ENCODE measurements around the gene MTUS2.

The MTUS2 gene

GRCh38 chr13:28856287-28856686 lies 36.1 kb downstream of the MTUS2 start:
- DNase-seq (ENCODE audit: low read depth in 2 of 2, low spot score in 1 of 2), result no peak

- no peak for DNase-seq (ENCODE audit: low read depth in 2 of 2, low spot score in 1 of 2)
Observed at GRCh38 chr13:28859069-28859468, 38.9 kb downstream of the MTUS2 start.

DNA sequence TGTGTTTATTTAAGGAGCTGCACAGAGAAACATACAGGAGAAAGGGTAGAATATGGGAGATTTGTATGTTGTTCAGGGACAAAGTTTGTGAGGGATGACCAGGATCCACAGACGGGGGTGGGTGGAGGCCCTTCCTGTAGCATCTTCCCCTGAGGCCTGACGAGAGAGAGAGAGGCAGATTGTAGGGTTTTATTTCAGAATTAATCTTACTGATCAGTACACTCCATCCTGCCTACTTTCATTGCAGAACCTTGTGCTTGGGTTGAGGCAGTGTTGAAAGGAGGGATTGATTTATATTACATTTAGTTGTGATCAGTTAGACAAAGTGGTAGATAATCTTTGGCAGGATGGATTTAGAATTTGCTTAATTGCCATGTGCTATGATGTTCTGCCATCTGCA lies 39.6 kb downstream of the MTUS2 start:
- no peak for DNase-seq (ENCODE audit: low read depth in 2 of 2, low spot score in 1 of 2)

- DNase-seq (ENCODE audit: low read depth in 2 of 2, low spot score in 1 of 2), result no peak
Observed at GRCh38 chr13:28864544-28864943, 44.4 kb downstream of the MTUS2 start.

GRCh38 chr13:28865149-28865744 lies 45.1 kb downstream of the MTUS2 start:
- DNase-seq (ENCODE audit: low read depth in 2 of 2, low spot score in 1 of 2), result no peak

DNA sequence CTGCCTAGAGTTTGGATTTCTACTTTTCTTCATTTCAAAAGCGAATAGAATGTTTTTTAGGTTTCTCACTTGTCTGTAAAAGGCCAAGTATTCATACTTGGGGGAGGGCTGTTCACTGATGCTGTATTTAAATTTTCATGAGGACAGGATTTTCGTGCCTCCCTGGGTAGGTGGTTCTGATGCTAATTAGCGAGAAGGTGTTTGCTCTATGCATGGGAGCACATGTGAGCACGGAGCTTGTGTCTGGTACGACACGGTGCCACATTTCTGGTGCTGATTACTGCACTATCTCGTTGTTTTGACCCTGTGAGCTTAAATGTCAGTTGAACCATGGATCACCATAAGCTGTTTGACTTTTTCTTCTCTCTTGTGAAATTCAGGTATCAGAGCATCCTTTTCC lies 45.8 kb downstream of the MTUS2 start:
- DNase-seq (ENCODE audit: low read depth in 2 of 2, low spot score in 1 of 2), result no peak

- no peak for DNase-seq (ENCODE audit: low read depth in 2 of 2, low spot score in 1 of 2)
Observed at GRCh38 chr13:28866932-28867331, 46.8 kb downstream of the MTUS2 start.

- DNase-seq (ENCODE audit: low read depth in 2 of 2, low spot score in 1 of 2), result no peak
Observed at GRCh38 chr13:28867564-28867963, 47.4 kb downstream of the MTUS2 start.

DNA sequence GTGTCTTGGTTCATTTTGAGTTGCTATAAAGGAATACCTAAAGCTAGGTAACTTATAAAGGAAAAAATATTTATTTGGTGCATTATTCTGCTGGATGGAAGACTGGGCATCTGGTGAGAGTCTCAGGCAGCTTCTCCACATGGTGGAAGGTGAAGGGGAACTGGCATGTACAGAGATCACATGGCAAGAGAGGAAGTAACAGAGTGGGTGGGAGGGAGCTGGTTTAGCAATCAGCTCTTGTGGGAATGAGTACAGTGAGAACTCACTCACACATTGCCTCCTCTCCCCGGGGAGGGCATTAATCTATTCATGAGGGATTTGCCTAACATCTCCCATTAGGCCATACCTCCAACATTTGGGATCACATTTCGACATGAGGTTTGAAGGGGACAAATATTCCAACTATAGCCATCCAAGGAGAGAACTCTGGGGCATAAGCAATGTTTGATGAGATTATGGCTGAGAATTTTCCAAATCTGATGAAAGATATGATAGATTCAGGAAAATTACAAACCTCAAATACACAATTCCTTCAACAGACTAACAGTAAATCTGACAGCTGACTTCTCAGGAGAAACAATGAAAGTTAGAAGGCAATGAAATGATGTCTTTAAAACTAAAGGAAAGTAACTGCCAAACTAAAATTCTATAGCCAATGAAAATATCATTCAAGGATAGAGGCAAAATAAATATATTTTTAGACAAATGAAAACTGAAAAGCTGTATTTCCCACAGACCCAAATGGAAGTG lies 52.5 kb downstream of the MTUS2 start:
- no peak for DNase-seq (ENCODE audit: low read depth in 2 of 2, low spot score in 1 of 2)

DNA sequence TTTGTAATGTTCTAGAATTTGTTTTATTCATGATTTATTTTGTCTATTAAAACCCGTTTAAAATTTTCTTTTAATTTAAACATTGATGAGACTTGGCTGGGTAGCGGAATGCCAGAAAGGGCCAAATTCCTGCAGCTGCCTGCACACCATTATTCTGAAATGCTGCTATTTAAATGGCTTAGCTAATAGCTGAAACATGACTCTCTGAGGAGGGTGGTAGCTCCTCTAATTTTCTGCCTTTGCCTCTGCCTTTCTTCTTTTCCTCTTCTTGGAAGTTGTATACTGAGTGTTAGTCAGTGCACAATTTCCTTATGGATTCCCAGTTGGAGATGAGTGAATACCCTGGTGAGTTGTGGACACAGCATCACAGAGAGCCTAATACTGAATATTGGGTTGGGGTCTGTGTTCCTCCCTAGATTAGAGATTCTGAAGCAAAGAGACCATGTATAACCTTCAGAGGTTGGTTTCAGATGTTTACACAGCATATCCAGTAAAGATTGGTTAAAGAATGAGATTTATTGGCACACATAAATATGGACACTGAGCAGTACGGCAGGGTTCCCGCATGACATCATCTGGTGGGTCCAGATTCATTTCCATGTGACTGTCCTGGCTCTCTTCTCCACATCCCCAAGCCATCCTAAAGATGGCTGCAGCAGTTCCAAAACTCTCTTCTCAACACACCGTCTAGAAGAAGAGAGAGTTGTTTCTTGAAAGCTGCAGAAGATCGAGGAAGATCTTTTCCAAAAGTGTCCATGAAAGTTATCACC lies 55.9 kb downstream of the MTUS2 start:
- no peak for DNase-seq (ENCODE audit: low read depth in 2 of 2, low spot score in 1 of 2)

DNA sequence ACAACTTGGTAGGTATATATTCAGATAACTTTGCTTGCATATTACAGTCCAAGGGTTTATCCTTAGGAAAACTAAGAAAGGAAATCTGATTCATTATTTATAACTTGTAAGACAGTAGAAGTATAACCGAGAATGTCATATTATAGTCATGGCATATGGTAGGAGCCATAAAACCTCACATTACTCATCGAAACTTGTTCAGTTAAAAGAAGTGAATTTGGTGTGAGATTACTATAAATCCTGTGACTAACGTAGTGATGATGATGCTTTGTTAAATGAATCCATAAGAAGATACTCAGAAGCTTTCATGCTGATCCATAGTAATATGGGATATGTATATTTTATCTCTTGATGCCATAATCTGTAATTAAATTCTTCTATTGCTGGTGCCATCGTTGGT lies 57.3 kb downstream of the MTUS2 start:
- DNase-seq (ENCODE audit: low read depth in 2 of 2, low spot score in 1 of 2), result no peak

GRCh38 chr13:28885181-28885580 lies 65.0 kb downstream of the MTUS2 start:
- no peak for DNase-seq (ENCODE audit: low read depth in 2 of 2, low spot score in 1 of 2)

DNA sequence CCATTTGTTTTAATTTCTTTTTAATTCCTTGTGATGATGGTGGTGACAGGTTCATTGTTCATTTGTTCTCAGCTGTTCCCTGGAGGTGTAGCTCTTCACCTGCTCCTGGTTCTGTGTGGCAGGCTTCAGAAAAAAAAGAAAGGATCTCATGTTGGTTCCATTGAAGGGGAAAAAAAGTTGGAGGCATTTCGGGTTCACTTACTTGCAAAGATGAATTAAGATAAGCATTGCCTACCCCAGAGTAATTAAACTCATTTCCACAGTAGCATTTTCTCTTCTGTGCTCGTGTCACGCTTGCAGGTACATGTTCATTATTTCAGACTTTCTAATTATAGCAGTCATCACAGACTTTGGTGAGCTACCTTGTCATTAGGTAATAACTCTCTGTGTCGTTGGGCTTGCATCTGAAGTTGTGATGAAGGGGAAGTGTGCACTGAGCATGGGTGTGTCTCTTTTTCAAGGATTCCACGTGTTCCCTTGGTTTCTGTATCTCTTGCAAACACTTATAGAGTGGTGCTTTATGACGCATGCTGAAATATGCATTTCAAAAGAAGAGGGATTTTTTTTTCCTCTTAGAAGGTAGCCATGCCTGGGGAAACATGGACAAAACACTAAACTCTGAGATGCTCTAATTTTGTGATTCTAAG lies 69.1 kb downstream of the MTUS2 start:
- DNase-seq (ENCODE audit: low read depth in 2 of 2, low spot score in 1 of 2), result no peak

GRCh38 chr13:28890712-28891111 lies 70.6 kb downstream of the MTUS2 start:
- DNase-seq (ENCODE audit: low read depth in 2 of 2, low spot score in 1 of 2), result no peak

DNA sequence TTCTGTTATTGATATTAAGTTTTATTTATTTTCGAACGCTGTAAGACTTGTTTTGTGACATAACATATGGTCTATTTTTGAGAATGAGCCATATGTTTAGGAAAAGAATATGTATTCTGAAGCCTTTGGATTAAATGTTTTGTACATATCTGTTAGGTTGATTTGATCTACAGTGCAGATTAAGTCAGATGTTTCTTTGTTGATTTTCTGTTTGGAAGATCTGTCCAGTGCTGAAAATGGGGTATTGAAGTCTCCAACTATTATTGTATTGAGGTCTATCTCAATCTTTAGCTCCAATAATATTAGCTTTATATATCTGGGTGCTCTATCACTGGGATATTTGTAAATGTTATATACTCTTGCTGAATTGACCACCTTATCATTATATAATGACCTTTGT lies 97.9 kb downstream of the MTUS2 start:
- no peak for DNase-seq (ENCODE audit: low read depth in 2 of 2, low spot score in 1 of 2)

- DNase-seq (ENCODE audit: low read depth in 2 of 2, low spot score in 1 of 2), result no peak
Observed at GRCh38 chr13:28922341-28922740, 102.2 kb downstream of the MTUS2 start.

- DNase-seq (ENCODE audit: low read depth in 2 of 2, low spot score in 1 of 2), result no peak
Observed at GRCh38 chr13:28935104-28935503, 115.0 kb downstream of the MTUS2 start.

DNA sequence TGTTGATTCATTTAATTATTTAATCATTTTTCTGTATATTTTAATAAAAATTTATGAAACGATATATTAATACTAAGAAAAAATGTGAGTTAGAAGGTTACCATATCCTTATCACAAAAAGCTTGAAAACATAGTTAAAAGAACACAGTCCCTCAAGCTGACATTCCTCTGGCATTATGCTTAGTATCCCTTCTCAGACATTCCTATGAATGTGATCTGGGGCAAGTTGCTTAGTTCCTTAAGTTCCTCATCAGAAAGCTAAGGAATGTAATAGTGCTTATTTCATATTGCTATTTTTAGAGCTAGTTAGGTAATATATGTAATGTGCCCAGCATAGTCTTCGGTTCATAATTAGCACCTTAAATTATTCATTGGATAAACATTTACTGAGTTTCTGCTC lies 122.8 kb downstream of the MTUS2 start:
- no peak for DNase-seq (ENCODE audit: low read depth in 2 of 2, low spot score in 1 of 2)

GRCh38 chr13:28953714-28954418 lies 133.7 kb downstream of the MTUS2 start:
- no peak for DNase-seq (ENCODE audit: low read depth in 2 of 2, low spot score in 1 of 2)

DNA sequence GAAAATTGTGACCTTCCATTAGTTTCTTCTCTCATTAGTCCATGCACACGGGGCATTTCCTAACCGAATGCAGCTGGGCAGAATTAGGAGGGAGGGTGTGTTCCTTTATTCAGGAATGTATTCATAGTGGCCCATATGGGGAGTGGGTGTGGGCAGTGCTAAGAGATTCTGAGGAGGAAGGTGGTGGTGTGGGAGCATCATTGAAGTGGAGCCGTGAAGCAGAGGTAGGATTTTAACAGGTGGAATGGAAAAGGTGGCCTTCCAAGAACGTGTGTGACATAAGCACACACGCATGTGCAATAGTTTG lies 134.2 kb downstream of the MTUS2 start:
- DNase-seq (ENCODE audit: low read depth in 2 of 2, low spot score in 1 of 2), result no peak

DNA sequence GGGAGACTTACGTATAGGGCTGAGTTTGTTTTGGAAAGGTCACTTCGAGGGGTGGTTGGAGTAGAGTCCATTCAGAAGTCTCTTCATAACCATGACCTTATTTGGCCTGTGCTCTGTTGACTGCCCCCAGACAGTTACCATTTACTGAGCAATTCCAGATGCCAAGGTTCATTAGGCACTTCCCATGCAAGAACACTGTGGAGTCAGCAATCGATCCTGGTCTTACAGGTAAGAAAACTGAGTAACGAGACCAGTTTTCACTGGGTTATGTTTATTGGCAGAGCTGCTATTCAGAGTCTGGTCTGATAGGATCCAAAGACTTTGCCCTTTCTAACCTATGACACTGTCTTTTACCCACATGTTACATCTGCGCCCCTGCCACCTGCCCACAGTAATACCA lies 134.7 kb downstream of the MTUS2 start:
- no peak for DNase-seq (ENCODE audit: low read depth in 2 of 2, low spot score in 1 of 2)
